ENCODE data around the gene COBL.
A peak's percentile ranks its signal among the peaks of the same experiment; 100 is the strongest.
"Not testable (repeated sequence)": the region's sequence is repeated elsewhere in the genome, so short reads cannot be mapped to it uniquely, and the experiment has no call there.

The COBL gene

DNA sequence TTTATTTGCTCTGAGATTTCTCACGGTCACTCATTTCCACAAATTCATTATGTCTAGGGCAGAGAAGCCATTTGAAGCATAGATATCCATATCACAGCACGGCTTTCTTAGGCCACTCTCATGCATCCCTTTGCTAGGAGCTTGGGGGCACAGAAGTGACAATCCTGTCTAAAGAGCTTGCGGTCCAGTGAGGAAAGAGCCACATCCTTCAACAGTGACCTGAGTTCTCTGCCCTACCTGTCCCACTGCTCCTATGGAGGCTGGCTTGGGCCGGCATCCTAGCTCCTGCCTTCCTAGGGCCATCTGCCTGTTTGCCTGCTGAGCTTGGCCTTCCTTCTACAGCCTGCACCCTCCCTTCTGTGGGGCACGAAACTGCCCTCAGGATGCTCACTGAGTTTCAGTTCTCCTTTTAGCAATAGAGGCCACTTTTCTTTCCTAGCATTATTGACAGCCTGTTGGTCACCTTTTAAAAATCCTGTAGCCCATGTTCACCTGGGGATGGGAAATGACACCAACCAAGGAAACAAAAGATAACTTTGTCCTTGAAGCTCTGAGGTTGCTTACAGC is 321.8 kb downstream of the COBL start:
- no peak for DNase-seq (ENCODE audit: insufficient read length, low spot score)
- no peak for FAIRE-seq
- TF ChIP-seq TAF1 (IDR thresholded peaks at IDR 0.05; ENCODE audit: low read depth, low read length), result no peak
- no peak for TF ChIP-seq PAX5 (IDR thresholded peaks at IDR 0.05; ENCODE audit: insufficient read depth, low read length, severe bottlenecking)
- no peak for TF ChIP-seq POLR2AphosphoS5 (IDR thresholded peaks at IDR 0.05; ENCODE audit: low read depth, low read length)
- TF ChIP-seq SPI1 (IDR thresholded peaks at IDR 0.05; ENCODE audit: low read depth, low read length), result peak; percentile 79
- no peak for TF ChIP-seq POLR2A (IDR thresholded peaks at IDR 0.05; ENCODE audit: low read depth, low read length)
- no peak for TF ChIP-seq POU2F2 (IDR thresholded peaks at IDR 0.05; ENCODE audit: low read depth, low read length)

DNA sequence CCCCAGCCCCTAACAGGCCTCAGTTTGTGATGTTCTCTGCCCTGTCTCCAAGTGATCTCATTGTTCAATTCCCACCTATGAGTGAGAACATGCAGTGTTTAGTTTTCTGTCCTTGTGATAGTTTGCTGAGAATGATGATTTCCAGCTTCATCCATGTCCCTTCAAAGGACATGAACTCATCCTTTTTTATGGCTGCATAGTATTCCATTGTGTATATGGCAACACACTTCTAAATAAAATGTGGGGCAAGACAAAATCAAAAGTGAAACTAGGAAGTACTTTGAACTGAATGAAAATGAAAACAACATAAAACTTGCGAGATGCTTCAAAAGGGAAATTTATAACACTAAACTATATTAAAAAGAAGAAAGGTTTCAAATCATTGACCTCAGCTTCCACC is 326.4 kb downstream of the COBL start:
- FAIRE-seq; DNase-seq (ENCODE audit: insufficient read length, low spot score): not testable (repeated sequence)

DNA sequence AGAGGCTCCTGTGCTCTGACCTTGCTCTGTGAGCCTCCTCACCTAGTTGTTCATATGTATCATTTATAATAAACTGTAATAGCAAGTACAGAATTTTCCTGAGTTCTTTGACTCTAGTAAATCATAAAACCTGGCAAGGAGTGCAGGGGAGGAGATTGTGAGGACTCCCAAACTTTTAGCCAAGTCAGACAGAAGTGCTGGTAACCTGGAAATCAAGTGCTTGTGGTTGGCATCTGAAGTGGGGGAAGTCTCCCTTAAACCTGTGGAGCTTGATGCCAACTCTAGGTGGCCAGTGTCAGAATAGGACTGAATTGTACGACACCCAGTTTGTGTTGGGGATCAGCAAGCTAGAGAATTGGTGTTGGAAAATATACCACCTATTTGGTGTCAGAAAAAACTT is 327.6 kb downstream of the COBL start:
- no peak for TF ChIP-seq TAF1 (IDR thresholded peaks at IDR 0.05; ENCODE audit: low read depth, low read length)
- TF ChIP-seq POLR2AphosphoS5 (IDR thresholded peaks at IDR 0.05; ENCODE audit: low read depth, low read length), result no peak
- TF ChIP-seq PAX5 (IDR thresholded peaks at IDR 0.05; ENCODE audit: insufficient read depth, low read length, severe bottlenecking), result no peak
- TF ChIP-seq SPI1 (IDR thresholded peaks at IDR 0.05; ENCODE audit: low read depth, low read length), result no peak
- TF ChIP-seq POLR2A (IDR thresholded peaks at IDR 0.05; ENCODE audit: low read depth, low read length), result no peak
- no peak for TF ChIP-seq POU2F2 (IDR thresholded peaks at IDR 0.05; ENCODE audit: low read depth, low read length)
- DNase-seq (ENCODE audit: insufficient read length, low spot score) (no peak), FAIRE-seq (no peak)

DNA sequence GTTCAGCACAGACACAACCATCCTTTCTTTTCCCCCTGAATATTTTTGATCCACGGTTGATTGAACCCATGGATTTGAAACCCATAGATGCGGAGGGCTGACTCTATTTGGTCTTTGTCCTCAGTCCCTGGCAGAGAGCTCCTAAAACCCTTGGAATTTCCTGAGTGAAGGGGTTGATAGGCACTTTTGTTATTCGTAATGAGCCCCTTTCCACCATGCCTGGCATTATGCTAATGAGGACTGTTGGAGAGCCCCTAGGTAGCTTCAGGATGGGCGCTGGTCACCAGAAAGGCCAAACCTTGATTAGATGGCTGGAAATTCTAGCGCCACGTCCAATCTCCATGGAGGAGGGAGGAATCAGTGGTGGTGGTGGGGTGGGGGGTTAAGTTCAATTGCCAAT is 328.1 kb downstream of the COBL start:
- FAIRE-seq (no peak), DNase-seq (ENCODE audit: insufficient read length, low spot score) (no peak)
- TF ChIP-seq POU2F2 (IDR thresholded peaks at IDR 0.05; ENCODE audit: low read depth, low read length) (no peak), TAF1 (IDR thresholded peaks at IDR 0.05; ENCODE audit: low read depth, low read length) (no peak), PAX5 (IDR thresholded peaks at IDR 0.05; ENCODE audit: insufficient read depth, low read length, severe bottlenecking) (no peak), POLR2A (IDR thresholded peaks at IDR 0.05; ENCODE audit: low read depth, low read length) (no peak), SPI1 (IDR thresholded peaks at IDR 0.05; ENCODE audit: low read depth, low read length) (no peak), POLR2AphosphoS5 (IDR thresholded peaks at IDR 0.05; ENCODE audit: low read depth, low read length) (no peak)

DNA sequence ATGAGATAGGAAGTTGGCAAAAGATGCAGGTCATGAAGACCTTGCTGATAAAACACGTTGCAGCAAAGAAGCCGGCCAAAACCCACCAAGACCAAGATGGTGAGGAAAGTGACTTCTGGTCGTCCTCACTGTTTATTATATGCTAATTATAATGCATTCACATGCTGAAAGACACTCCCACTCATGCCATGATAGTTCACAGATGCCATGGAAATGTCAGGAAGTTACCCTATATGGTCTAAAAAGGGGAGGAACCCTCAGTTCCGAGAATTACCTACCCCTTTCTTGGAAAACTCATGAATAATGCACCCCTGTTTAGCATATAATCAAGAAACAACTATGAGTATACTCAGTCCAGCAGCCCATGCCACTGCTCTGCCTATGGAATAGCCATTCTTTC is 331.5 kb downstream of the COBL start:
- FAIRE-seq, result no peak

DNA sequence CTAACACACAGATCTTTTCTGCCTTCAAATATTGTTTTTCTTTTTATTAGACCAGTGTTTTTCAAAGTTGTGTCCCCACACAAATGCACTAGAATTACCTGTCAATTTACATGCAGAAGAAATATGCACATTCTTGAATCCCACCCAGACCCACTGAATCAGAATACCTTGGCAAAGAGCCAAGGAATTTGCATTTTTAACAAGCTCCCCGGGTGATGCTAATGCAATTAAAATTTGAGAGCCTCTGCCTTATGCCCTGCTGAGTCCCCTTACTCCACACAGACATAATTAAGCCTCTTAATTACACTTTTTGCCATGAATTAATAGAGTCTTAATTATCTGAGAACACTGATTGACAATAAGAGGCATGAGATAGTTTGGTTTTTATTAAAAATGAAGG is 332.8 kb downstream of the COBL start:
- FAIRE-seq (no peak), DNase-seq (ENCODE audit: insufficient read length, low spot score) (no peak)
- no peak for TF ChIP-seq POU2F2 (IDR thresholded peaks at IDR 0.05; ENCODE audit: low read depth, low read length)
- TF ChIP-seq POLR2A (IDR thresholded peaks at IDR 0.05; ENCODE audit: low read depth, low read length), result no peak
- no peak for TF ChIP-seq SPI1 (IDR thresholded peaks at IDR 0.05; ENCODE audit: low read depth, low read length)
- TF ChIP-seq TAF1 (IDR thresholded peaks at IDR 0.05; ENCODE audit: low read depth, low read length), result no peak
- TF ChIP-seq PAX5 (IDR thresholded peaks at IDR 0.05; ENCODE audit: insufficient read depth, low read length, severe bottlenecking), result no peak

More for the DNA sequence above, 331.5 kb downstream of the COBL start:
- no peak for TF ChIP-seq POLR2A (IDR thresholded peaks at IDR 0.05; ENCODE audit: low read depth, low read length)
- no peak for TF ChIP-seq PAX5 (IDR thresholded peaks at IDR 0.05; ENCODE audit: insufficient read depth, low read length, severe bottlenecking)
- no peak for TF ChIP-seq SPI1 (IDR thresholded peaks at IDR 0.05; ENCODE audit: low read depth, low read length)
- no peak for TF ChIP-seq TAF1 (IDR thresholded peaks at IDR 0.05; ENCODE audit: low read depth, low read length)
- TF ChIP-seq POLR2AphosphoS5 (IDR thresholded peaks at IDR 0.05; ENCODE audit: low read depth, low read length), result no peak
- no peak for TF ChIP-seq POU2F2 (IDR thresholded peaks at IDR 0.05; ENCODE audit: low read depth, low read length)
- no peak for DNase-seq (ENCODE audit: insufficient read length, low spot score)

DNA sequence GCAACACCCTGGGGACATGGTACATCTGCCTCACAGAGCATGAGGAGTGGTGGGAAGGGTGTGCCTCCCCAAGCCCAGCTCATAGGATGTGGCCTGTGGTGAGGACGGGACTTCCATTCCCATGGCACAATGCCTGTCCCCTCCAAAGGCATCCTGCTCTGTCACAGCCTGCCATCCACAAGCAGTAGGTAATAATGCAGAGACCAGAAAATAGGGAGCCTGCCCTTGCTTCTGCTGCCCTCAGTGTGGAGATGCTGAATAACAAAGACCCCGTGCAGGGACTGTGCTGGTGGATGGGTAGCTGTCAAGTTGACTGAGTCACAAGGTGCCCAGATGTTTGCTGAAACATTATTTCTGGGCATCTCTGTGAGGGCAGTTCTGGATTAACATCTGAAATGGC is 334.0 kb downstream of the COBL start:
- TF ChIP-seq POLR2AphosphoS5 (IDR thresholded peaks at IDR 0.05; ENCODE audit: low read depth, low read length), result no peak
- TF ChIP-seq SPI1 (IDR thresholded peaks at IDR 0.05; ENCODE audit: low read depth, low read length), result no peak
- DNase-seq (ENCODE audit: insufficient read length, low spot score) (no peak), FAIRE-seq (no peak)

DNA sequence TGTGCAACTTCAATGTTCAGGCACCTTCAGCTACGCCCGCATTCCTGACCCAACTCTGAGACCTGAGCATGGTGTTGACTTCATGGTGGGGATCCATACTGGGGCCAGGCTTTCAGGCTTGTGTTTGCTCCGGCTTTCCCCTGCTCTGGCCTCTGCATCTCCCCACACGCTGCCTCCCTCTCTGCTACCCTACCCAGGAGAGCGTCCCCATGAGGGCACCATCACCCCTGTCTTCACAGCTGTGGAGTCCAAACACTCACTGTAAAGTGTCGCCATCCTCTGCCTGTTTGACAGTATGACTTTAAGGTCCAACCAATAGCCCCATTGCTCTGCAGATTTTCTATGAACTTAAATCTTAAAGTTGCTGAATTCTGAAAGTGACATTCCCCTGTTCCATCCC is 334.9 kb downstream of the COBL start:
- TF ChIP-seq SPI1 (IDR thresholded peaks at IDR 0.05; ENCODE audit: low read depth, low read length) (no peak), TAF1 (IDR thresholded peaks at IDR 0.05; ENCODE audit: low read depth, low read length) (no peak)
- FAIRE-seq (no peak), DNase-seq (ENCODE audit: insufficient read length, low spot score) (no peak)

DNA sequence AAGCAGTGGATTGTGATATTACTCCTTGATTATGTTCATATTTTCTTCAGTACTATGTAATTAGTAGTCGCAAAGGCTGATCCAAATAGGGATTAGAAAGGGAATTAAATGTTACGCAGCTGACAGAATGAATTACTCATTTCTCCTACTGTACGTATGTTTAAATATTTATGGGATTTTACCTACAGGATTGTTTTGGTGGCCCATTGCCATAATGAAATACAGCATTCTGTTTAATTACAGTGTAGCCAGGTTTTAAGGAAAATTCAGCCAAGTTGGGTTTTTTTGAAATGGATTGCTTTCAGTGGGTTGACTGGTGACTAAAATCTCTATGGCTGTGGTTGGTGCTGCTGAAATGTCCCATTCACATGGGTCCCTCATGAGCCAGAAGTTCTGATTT is 336.2 kb downstream of the COBL start:
- TF ChIP-seq POLR2AphosphoS5 (IDR thresholded peaks at IDR 0.05; ENCODE audit: low read depth, low read length), result no peak
- TF ChIP-seq POU2F2 (IDR thresholded peaks at IDR 0.05; ENCODE audit: low read depth, low read length), result no peak
- FAIRE-seq (no peak), DNase-seq (ENCODE audit: insufficient read length, low spot score) (no peak)

DNA sequence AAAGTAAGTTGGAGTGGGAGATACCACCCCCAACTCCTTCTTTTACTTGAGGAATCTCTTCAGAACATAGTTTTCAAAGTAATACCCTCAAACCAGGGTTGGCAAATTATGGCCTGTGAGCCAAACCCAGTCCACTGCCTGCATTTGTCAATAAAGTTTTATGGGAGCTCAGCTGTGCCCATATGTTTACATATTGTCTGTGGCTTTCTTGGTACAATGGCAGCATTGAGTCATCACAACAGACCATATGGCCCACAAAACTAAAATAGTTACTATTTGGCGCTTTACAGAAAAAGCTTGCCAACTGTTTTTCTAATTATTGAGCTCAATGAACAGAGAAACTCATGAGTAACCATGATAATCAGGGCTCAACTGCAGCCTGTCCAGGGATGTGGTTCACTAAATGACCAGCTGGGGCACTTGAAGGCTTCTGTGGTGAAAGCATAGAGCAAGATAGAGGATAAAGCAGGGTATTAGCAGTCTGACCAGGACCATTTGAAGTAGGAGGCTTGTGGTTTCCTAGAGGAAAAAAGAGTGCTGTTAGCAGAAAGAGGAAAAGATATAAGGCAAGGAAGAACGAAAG is 337.9 kb downstream of the COBL start:
- FAIRE-seq, result no peak
- TF ChIP-seq POU2F2 (IDR thresholded peaks at IDR 0.05; ENCODE audit: low read depth, low read length) (no peak), SPI1 (IDR thresholded peaks at IDR 0.05; ENCODE audit: low read depth, low read length) (no peak), PAX5 (IDR thresholded peaks at IDR 0.05; ENCODE audit: insufficient read depth, low read length, severe bottlenecking) (no peak), TAF1 (IDR thresholded peaks at IDR 0.05; ENCODE audit: low read depth, low read length) (no peak), POLR2A (IDR thresholded peaks at IDR 0.05; ENCODE audit: low read depth, low read length) (no peak), POLR2AphosphoS5 (IDR thresholded peaks at IDR 0.05; ENCODE audit: low read depth, low read length) (no peak)
- no peak for DNase-seq (ENCODE audit: insufficient read length, low spot score)

DNA sequence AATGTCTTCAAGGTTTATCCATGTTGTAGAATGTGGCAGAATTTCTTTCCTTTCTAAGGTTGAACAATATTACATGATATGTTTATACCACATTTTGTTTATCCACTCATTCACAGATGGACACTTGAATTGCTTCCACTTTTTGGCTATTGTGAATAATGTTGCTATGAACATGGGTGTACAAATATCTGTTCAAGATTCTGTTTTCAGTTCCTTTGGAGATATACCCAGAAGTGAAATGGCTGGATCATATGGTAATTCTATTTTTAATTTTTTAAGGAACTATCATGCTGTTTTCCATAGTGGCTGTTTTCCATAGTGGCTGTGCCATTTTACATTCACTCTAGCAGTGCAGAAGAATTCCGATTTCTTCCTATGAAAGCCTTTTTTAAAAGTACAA is 339.2 kb downstream of the COBL start:
- FAIRE-seq (no peak), DNase-seq (ENCODE audit: insufficient read length, low spot score) (no peak)
- TF ChIP-seq POLR2AphosphoS5 (IDR thresholded peaks at IDR 0.05; ENCODE audit: low read depth, low read length), result no peak
- TF ChIP-seq SPI1 (IDR thresholded peaks at IDR 0.05; ENCODE audit: low read depth, low read length), result no peak
- no peak for TF ChIP-seq POU2F2 (IDR thresholded peaks at IDR 0.05; ENCODE audit: low read depth, low read length)
- TF ChIP-seq TAF1 (IDR thresholded peaks at IDR 0.05; ENCODE audit: low read depth, low read length), result no peak
- TF ChIP-seq PAX5 (IDR thresholded peaks at IDR 0.05; ENCODE audit: insufficient read depth, low read length, severe bottlenecking), result no peak
- TF ChIP-seq POLR2A (IDR thresholded peaks at IDR 0.05; ENCODE audit: low read depth, low read length), result no peak
